Choroid plexus epithelial cell (primary cell): ENCODE results near the gene ELAVL2.
"Not testable (repeated sequence)": the region's sequence is repeated elsewhere in the genome, so short reads cannot be mapped to it uniquely, and the experiment has no call there.

Source experiments
- DNase-seq: peaks from one replicate; pipeline ENCODE4 v3.0.0-alpha.2; 2010; ENCODE audit warnings: low read depth
- H3K4me3 ChIP-seq: 2 replicates; pipeline ENCODE4 v1.5.1; 2011; ENCODE audit warnings: low read depth, mild to moderate bottlenecking, control low read depth, low read length, moderate library complexity
- TF ChIP-seq, protein P1 (sequence below): conservative IDR thresholded peaks from 2 replicates; pipeline ENCODE4 v1.5.1; 2011; ENCODE audit warnings: low read depth, mild to moderate bottlenecking, control low read depth, inconsistent platforms, low read length, moderate library complexity

The ELAVL2 gene

DNA sequence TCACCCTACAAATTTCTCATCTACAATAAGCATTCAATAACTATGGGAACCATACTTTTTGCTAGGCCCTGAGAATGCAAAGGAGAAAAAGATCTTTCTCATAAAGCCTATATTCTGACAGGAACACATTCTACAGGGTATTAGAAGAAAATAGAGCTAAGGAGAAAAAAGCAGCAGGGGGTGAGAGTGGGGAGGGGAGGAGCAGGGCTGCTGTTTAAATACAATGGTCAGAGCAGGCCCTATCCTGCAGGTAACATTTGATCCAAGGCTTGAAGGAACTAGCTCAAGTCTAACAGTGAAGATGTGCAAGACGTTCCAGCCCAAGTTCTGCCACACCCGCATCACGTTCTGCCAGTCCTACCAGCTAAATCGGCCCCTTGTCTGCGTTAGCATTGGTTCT lies 89.7 kb downstream of the ELAVL2 start:
- TF ChIP-seq, protein P1, sequence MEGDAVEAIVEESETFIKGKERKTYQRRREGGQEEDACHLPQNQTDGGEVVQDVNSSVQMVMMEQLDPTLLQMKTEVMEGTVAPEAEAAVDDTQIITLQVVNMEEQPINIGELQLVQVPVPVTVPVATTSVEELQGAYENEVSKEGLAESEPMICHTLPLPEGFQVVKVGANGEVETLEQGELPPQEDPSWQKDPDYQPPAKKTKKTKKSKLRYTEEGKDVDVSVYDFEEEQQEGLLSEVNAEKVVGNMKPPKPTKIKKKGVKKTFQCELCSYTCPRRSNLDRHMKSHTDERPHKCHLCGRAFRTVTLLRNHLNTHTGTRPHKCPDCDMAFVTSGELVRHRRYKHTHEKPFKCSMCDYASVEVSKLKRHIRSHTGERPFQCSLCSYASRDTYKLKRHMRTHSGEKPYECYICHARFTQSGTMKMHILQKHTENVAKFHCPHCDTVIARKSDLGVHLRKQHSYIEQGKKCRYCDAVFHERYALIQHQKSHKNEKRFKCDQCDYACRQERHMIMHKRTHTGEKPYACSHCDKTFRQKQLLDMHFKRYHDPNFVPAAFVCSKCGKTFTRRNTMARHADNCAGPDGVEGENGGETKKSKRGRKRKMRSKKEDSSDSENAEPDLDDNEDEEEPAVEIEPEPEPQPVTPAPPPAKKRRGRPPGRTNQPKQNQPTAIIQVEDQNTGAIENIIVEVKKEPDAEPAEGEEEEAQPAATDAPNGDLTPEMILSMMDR = no peak
- no peak overlapping the region for H3K4me3 ChIP-seq
- no peak for DNase-seq

DNA sequence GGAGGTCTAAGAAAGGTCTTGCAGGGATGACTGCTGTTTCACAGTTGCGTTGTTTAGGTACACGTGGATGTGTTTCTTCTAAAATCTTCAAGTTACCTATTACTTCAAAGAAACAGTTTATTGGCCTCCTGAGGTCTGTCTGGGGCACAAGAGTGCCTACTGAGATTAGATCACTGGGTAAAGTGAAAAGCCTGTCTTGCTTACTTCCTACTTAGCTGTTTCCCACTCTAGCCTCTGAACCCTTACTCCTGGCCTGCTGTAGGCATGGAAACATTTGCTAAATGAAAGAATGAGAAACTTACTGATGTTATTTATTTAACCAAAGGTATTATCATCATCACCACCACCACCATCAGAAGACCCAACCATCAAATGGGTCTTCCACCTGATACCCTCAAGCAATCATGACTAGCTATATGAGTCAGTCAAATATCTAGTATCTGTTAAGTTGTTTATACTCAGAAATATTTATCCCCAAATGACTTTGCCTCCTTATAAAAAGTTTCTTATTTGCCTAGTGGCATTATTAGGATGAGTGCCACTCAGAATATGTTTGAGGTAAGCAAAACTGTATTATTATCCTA lies 92.5 kb downstream of the ELAVL2 start:
- TF ChIP-seq, protein P1 = no peak
- no peak for DNase-seq
- no peak overlapping the region for H3K4me3 ChIP-seq

- H3K4me3 ChIP-seq = no peak overlapping the region
- no peak for DNase-seq
- TF ChIP-seq, protein P1 = no peak
These were observed 94.7 kb downstream of the ELAVL2 start for GRCh38 chr9:23731353-23731752.

DNA sequence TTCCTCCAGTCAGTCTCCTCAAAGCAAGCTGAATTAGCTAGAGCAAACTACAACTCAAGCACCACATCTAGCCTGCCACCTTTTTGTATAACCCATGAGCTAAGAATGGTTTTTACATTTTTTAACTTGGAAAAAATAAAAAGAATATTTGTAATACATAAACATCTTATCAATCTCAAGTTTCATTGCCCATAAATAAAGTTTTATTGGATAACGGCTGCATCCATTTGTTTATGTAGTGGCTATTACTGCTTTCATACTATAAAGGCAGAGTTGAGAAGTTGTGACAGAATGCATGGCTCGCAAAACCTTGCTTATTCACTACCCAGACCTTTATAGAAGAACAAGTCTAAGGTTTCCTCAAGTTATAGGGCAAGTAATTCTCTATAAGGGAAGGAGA lies 95.7 kb downstream of the ELAVL2 start:
- no peak overlapping the region for H3K4me3 ChIP-seq
- TF ChIP-seq, protein P1 = no peak
- DNase-seq = no peak

DNA sequence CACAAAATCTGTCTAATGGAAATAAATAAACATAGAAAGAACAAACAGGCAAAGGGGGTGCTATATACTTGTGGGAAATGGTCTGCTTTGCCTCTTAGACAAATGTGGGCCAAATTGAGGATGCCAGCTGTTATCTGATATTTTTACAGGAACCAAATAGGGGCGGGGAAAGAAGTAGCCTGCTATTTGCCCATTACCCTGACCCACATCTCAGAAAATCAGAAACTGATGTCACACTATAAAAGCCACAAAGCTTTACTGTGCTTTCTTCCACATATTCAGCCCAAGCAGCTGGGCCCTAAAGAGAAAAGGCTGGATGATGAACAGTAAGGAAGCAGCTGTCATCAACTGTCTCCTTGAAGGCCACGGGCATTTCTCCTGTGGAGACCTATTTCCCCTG lies 97.3 kb downstream of the ELAVL2 start:
- TF ChIP-seq, protein P1 = no peak
- H3K4me3 ChIP-seq = no peak overlapping the region
- no peak for DNase-seq

GRCh38 chr9:23725279-23725946 lies 100.6 kb downstream of the ELAVL2 start:
- TF ChIP-seq, protein P1 = no peak
- no peak overlapping the region for H3K4me3 ChIP-seq
- no peak for DNase-seq

DNA sequence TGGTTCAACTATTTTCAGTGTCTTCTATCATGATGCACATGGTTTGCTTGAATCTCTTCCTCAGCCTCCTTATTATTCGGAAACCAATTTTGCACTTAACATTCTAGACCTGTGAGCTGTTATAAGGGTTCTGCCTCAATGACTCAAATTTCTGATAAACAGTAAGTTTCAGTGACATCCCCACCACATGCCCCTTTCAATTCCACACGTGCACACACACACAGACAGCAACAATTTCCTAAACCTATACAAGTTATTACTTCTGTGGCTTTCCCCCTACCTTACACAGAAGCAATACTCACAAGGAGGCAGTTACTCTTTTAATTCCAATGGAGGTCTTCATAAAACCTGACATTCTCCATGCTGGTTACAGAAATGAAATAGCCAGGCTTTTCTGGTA lies 102.4 kb downstream of the ELAVL2 start:
- no peak overlapping the region for H3K4me3 ChIP-seq
- no peak for DNase-seq
- TF ChIP-seq, protein P1 = no peak

DNA sequence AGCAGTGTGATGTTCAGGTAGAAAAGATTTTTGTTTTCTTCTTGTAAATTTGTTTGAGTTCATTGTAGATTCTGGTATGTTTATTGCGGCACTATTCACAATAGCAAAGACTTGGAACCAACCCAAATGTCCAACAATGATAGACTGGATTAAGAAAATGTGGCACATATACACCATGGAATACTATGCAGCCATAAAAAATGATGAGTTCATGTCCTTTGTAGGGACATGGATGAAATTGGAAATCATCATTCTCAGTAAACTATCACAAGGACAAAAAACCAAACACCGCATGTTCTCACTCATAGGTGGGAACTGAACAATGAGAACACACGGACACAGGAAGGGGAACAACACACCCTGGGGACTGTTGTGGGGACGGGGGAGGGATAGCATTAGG lies 103.0 kb downstream of the ELAVL2 start:
- DNase-seq = not testable (repeated sequence)

More for the DNA sequence above, 103.0 kb downstream of the ELAVL2 start:
- not testable (repeated sequence) for H3K4me3 ChIP-seq
